Panc1 (cell line): ENCODE data around the gene MAPKAPK3. TPM values are rescaled to one million over a fixed set of nuclear protein-coding genes. Genes with fewer than 3 reads are reported as not detected.

Experiments used
- ATAC-seq: fragments of 200-7000 bp; cut with Tn5 transposase; 2 replicates; pipeline ENCODE4 v1.9.1; 2020; ENCODE audit warnings: mild to moderate bottlenecking, moderate library complexity
- BruUV-seq: library from RNA; stranded (reverse); fragments of 400-500 nt; replicated peaks from 2 replicates; lab custom pipeline; 2021; lab: Mats Ljungman, UMichigan
- CTCF ChIA-PET: fragments of 300-600 bp; sonication (Branson Sonifier 250); formaldehyde crosslinking; loops from one replicate; lab custom pipeline; 2022; ENCODE audit warnings: antibody characterized with exemption; lab: Charles Lee
- POLR2A ChIA-PET: fragments of 300-600 bp; sonication (Branson Sonifier 250); formaldehyde crosslinking; loops from one replicate; lab custom pipeline; 2022; ENCODE audit warnings: antibody characterized with exemption; lab: Charles Lee
- DNase-seq: peaks from one replicate; pipeline ENCODE4 v3.0.0-alpha.2; 2010; ENCODE audit warnings: low read depth, low spot score
- H3K27ac ChIP-seq: 2 replicates; pipeline ENCODE4 v1.5.1; 2011; ENCODE audit warnings: mild to moderate bottlenecking, low read length, inconsistent platforms
- H3K27me3 ChIP-seq: fragments of 200-500 bp; sonication (Bioruptor generic); 2 replicates; pipeline ENCODE4 v1.6.0; 2014; ENCODE audit warnings: low read length, inconsistent platforms; ENCODE audit not compliant: control insufficient read depth, insufficient read depth
- H3K36me3 ChIP-seq: fragments of 200-500 bp; sonication (Bioruptor generic); 2 replicates; pipeline ENCODE4 v1.5.1; 2014; ENCODE audit warnings: inconsistent platforms, mild to moderate bottlenecking, low read length, moderate library complexity; ENCODE audit not compliant: control insufficient read depth, insufficient read depth
- H3K4me1 ChIP-seq: 2 replicates; pipeline ENCODE4 v1.5.1; 2011; ENCODE audit warnings: inconsistent platforms, mild to moderate bottlenecking, low read length, moderate library complexity; ENCODE audit not compliant: control insufficient read depth, insufficient read depth
- H3K4me3 ChIP-seq, 2 experiments: 2 replicates each; pipeline ENCODE4 v1.5.1; 2011 to 2012; ENCODE audit warnings: low read depth in 2 of 2, low read length in 2 of 2, mild to moderate bottlenecking in 2 of 2, inconsistent platforms in 1 of 2, moderate library complexity in 1 of 2
- H3K9me3 ChIP-seq: fragments of 200-500 bp; sonication (Bioruptor generic); 2 replicates; pipeline ENCODE4 v1.5.1; 2014; ENCODE audit warnings: low read depth, mild to moderate bottlenecking, inconsistent platforms, low read length, moderate library complexity; ENCODE audit not compliant: control insufficient read depth, insufficient read depth
- CTCF ChIP-seq: fragments of 450-650 bp; IDR thresholded peaks from 2 replicates; pipeline ENCODE4 v1.5.1; 2017; ENCODE audit warnings: mild to moderate bottlenecking
- POLR2AphosphoS5 ChIP-seq: IDR thresholded peaks from 2 replicates; pipeline ENCODE4 v1.6.1; 2012; ENCODE audit warnings: mild to moderate bottlenecking, low read depth, low read length, moderate library complexity
- REST ChIP-seq, 2 experiments: IDR thresholded peaks; 2 replicates each; pipeline ENCODE4 v1.6.1; 2011 to 2012; ENCODE audit warnings: low read depth in 2 of 2, control low read depth in 1 of 2, low read length in 1 of 2, mild to moderate bottlenecking in 1 of 2, moderate library complexity in 1 of 2; ENCODE audit not compliant: insufficient read depth in 1 of 2
- SIN3A ChIP-seq: IDR thresholded peaks from 2 replicates; pipeline ENCODE4 v1.6.1; 2012; ENCODE audit warnings: low read depth, mild to moderate bottlenecking, low read length, moderate library complexity, borderline replicate concordance; ENCODE audit not compliant: insufficient read depth
- TCF7L2 ChIP-seq: IDR thresholded peaks from 2 replicates; pipeline ENCODE4 v1.6.1; 2011; ENCODE audit warnings: mild to moderate bottlenecking, low read depth, low read length, inconsistent platforms
- in situ Hi-C: cut with HindIII; loops from 2 replicates; pipeline ENCODE4 v1.10.0; 2016; ENCODE audit warnings: low sequenced_read_pairs, low pct_unique_long_range_greater_than_20kb
- intact Hi-C: fragments of 100-400 bp; cut with micrococcal nuclease; formaldehyde crosslinking; loops from one replicate; pipeline ENCODE4 v1.10.0; 2022; ENCODE audit not compliant: unreplicated experiment
- total RNA-seq: library from RNA; stranded (reverse); gene quantifications from one replicate; pipeline ENCODE4 v1.2.1, GENCODE V29; 2021; ENCODE audit not compliant: unreplicated experiment

The MAPKAPK3 gene
- total RNA-seq, 1 experiment from 2014 or later: 14.8 TPM

- no peak for TF ChIP-seq CTCF
- no peak for ATAC-seq
- ChIA-PET CTCF (no interaction called here), POLR2A (no interaction called here)
- H3K4me1 ChIP-seq: peaks cover 11% of the 10 kb centered on the region
- in situ Hi-C loops (no loop called here), intact Hi-C loops (no loop called here)
- no peaks in the 10 kb centered on the region for H3K36me3 ChIP-seq
- no peak overlapping the region for H3K27ac ChIP-seq
- BruUV-seq: no TSS peak
- no peak overlapping the region for H3K4me3 ChIP-seq
- no peaks in the 10 kb centered on the region for H3K27me3 ChIP-seq
- DNase-seq: no peak
- H3K9me3 ChIP-seq: no peaks in the 10 kb centered on the region
These were observed 17.2 kb upstream of the MAPKAPK3 start for GRCh38 chr3:50599716-50600118.

GRCh38 chr3:50600141-50600753 lies 16.7 kb upstream of the MAPKAPK3 start:
- H3K9me3 ChIP-seq: no peaks in the 10 kb centered on the region
- no peak for DNase-seq
- no peak for ATAC-seq
- no peaks in the 10 kb centered on the region for H3K36me3 ChIP-seq
- intact Hi-C loops: no loop called here
- CTCF ChIA-PET: no interaction called here
- peaks cover 11% of the 10 kb centered on the region for H3K4me1 ChIP-seq
- no peaks in the 10 kb centered on the region for H3K27me3 ChIP-seq
- no TSS peak for BruUV-seq
- H3K4me3 ChIP-seq: no peak overlapping the region
- TF ChIP-seq REST (IDR thresholded peaks at IDR 0.05; ENCODE audit: insufficient read depth in 1 of 2, low read depth in 2 of 2, low read length in 1 of 2) (no peak), SIN3A (no peak), TCF7L2 (no peak), POLR2AphosphoS5 (no peak), CTCF (no peak)
- H3K27ac ChIP-seq: no peak overlapping the region
- in situ Hi-C loops: no loop called here
- POLR2A ChIA-PET: no interaction called here
